Stomach (tissue), 9 donors: ENCODE data around the gene CMKLR1. TPM values are rescaled to one million over a fixed set of nuclear protein-coding genes. Genes with fewer than 3 reads are reported as not detected.

ENCODE experiments used
- DNase-seq, 2 donors: peaks; one replicate each; pipeline versions ENCODE4 v3.0.0 to v3.0.0-alpha.2; 2013 to 2019
- H3K27ac ChIP-seq, 5 donors: fragments of 200-600 bp in 4 of 5; sonication (generic) in 4 of 5; one replicate each; pipeline ENCODE4 v1.5.1; 2013 to 2019; ENCODE audit warnings: mild to moderate bottlenecking in 1 of 5, moderate library complexity in 1 of 5
- H3K27me3 ChIP-seq, 3 donors: fragments of 200-600 bp; sonication (generic); one replicate each; pipeline ENCODE4 v1.5.1; 2017 to 2019; ENCODE audit warnings: mixed run types in 1 of 3
- H3K36me3 ChIP-seq, 4 donors: fragments of 200-600 bp; sonication (generic); 1 replicate in 3 of 4; 2 replicates in 1 of 4; pipeline ENCODE4 v1.5.1; 2016 to 2019
- H3K4me1 ChIP-seq, 4 donors: fragments of 200-600 bp; sonication (generic); one replicate each; pipeline ENCODE4 v1.5.1; 2016 to 2019
- H3K4me3 ChIP-seq, 4 donors: fragments of 200-600 bp; sonication (generic) in 3 of 4; one replicate each; pipeline ENCODE4 v1.5.1; 2016 to 2019; ENCODE audit warnings: mild to moderate bottlenecking in 1 of 4
- H3K9me3 ChIP-seq, 4 donors: fragments of 200-600 bp; sonication (generic); one replicate each; pipeline ENCODE4 v1.5.1; 2016 to 2019
- EP300 ChIP-seq: sonication (generic); formaldehyde crosslinking; IDR thresholded peaks from one replicate; pipeline ENCODE4 v1.6.1; 2017; ENCODE audit warnings: antibody characterized with exemption
- POLR2A ChIP-seq, 4 donors: fragments of 450-650 bp; IDR thresholded peaks; one replicate each; pipeline ENCODE4 v1.6.1; 2016; ENCODE audit warnings: antibody characterized with exemption in 4 of 4, control low read depth in 2 of 4, mild to moderate bottlenecking in 1 of 4, moderate library complexity in 1 of 4
- POLR2AphosphoS5 ChIP-seq, 3 donors: sonication (generic); formaldehyde crosslinking; IDR thresholded peaks; one replicate each; pipeline ENCODE4 v1.6.1; 2016; ENCODE audit warnings: antibody characterized with exemption in 3 of 3
- WGBS, 5 donors: extraction: QIAGEN DNeasy Blood & Tissue Kit in 3 of 5; methylation state at CpG; one replicate each; pipeline versions ENCODE4 v1.1.5 to v1.1.7; 2013 to 2018; 5-methylcytosine and 5-hydroxymethylcytosine counted together
- intact Hi-C: fragments of 100-400 bp; cut with DNase I; formaldehyde crosslinking; loops from one replicate; pipeline ENCODE4 v1.15.1; 2023; ENCODE audit warnings: low total_unique reads
- polyA plus RNA-seq, 3 donors: library from polyadenylated mRNA; stranded (reverse); fragments of 200-250 nt; gene quantifications; one replicate each; pipeline ENCODE4 v1.2.3, GENCODE V29; 2013
- total RNA-seq, 5 donors: library from RNA; depleted of rRNA; stranded (reverse); fragments of >200 nt; gene quantifications; one replicate each; pipeline versions ENCODE4 v1.1.0 to v1.2.3, GENCODE V29; 2014 to 2016
- TF ChIP-seq, protein P1 (sequence below), 7 experiments: fragments of 450-650 bp in 4 of 7; fragments of 200-600 bp in 3 of 7; sonication (generic) in 3 of 7; IDR thresholded peaks; one replicate each; pipeline ENCODE4 v1.5.1; 2016 to 2019; ENCODE audit warnings: antibody characterized with exemption in 7 of 7, control low read depth in 2 of 7, mild to moderate bottlenecking in 1 of 7
- donor health status: healthy with polysubstance abuse.
- donor health status: Bipolar disorder and iron deficiency.
- donor health status: healthy.

Gene CMKLR1
- total and polyA plus RNA-seq, 8 donors: 0.45 to 46.1 (median 2.3) TPM

DNA sequence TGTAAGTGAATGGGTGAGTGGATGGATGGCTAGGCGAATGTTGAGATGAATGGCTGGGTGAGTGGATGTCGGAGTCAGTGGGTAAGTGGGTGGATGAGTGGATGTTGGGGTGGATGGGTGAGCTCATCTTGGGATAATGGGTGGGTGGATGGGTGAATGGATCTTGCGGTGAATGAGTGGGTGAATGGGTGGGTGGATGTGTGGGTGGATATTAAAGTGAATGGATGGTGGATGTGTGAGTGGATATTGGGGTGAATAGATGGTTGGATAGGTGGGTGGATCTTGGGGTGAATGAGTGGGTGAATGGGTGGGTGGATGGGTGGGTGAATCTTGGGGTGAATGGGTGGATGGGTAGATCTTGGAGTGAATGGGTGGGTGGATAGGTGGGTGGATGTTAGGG is 51.9 kb downstream of the CMKLR1 start:
- WGBS, 5 donors: 92 to 96% (median 93%) methylated on average over 3 of the region's 3 CpGs
- no peaks in the 10 kb centered on the region for H3K4me1 ChIP-seq

DNA sequence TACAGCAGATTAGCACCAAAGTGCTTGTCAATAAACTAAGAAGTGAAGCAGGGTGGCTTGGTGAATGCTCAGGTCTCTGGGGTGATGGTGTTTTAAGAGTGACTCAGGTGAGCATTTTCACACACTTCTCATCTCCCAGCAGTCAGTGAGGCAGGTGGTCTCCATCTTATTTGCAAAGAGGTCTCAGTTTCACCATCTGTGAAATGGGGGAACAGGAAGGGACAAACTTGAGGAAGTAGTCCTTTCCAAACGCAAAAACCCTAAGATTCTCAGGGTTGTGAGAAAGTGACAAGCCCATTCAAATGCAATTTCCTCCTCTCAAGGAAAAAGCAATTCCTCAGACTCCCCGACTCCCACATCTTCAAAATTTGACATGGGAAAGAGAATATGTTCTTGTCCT is 54.1 kb downstream of the CMKLR1 start:
- no peak overlapping the region for H3K27ac ChIP-seq
- DNase-seq: no peak
- no peaks in the 10 kb centered on the region for H3K9me3 ChIP-seq
- 45 to 56% (median 48%) methylated on average over 2 of the region's 2 CpGs for WGBS, 5 donors
- intact Hi-C loops: no loop called here
- no peak overlapping the region for H3K4me3 ChIP-seq
- no peak for TF ChIP-seq POLR2AphosphoS5 (IDR thresholded peaks at IDR 0.05)
- TF ChIP-seq POLR2A (IDR thresholded peaks at IDR 0.05): no peak
- TF ChIP-seq, protein P1, sequence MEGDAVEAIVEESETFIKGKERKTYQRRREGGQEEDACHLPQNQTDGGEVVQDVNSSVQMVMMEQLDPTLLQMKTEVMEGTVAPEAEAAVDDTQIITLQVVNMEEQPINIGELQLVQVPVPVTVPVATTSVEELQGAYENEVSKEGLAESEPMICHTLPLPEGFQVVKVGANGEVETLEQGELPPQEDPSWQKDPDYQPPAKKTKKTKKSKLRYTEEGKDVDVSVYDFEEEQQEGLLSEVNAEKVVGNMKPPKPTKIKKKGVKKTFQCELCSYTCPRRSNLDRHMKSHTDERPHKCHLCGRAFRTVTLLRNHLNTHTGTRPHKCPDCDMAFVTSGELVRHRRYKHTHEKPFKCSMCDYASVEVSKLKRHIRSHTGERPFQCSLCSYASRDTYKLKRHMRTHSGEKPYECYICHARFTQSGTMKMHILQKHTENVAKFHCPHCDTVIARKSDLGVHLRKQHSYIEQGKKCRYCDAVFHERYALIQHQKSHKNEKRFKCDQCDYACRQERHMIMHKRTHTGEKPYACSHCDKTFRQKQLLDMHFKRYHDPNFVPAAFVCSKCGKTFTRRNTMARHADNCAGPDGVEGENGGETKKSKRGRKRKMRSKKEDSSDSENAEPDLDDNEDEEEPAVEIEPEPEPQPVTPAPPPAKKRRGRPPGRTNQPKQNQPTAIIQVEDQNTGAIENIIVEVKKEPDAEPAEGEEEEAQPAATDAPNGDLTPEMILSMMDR (IDR thresholded peaks at IDR 0.05): no peak
- TF ChIP-seq EP300: no peak
- H3K4me1 ChIP-seq: no peaks in the 10 kb centered on the region
- H3K27me3 ChIP-seq: peaks cover 0 to 10% (median 6%) of the 10 kb centered on the region in 3 donors
- H3K36me3 ChIP-seq: no peaks in the 10 kb centered on the region

More for the DNA sequence above, 51.9 kb downstream of the CMKLR1 start:
- Histone ChIP-seq H3K27me3 (peaks cover 0 to 4% (median 3%) of the 10 kb centered on the region in 3 donors), H3K27ac (no peak overlapping the region), H3K4me3 (no peak overlapping the region), H3K9me3 (no peaks in the 10 kb centered on the region), H3K36me3 (peaks cover 0 to 11% (median 3%) of the 10 kb centered on the region in 4 donors)
- intact Hi-C loops: no loop called here
- no peak for DNase-seq
- TF ChIP-seq, protein P1 (IDR thresholded peaks at IDR 0.05): no peak
- TF ChIP-seq EP300 (no peak), POLR2AphosphoS5 (IDR thresholded peaks at IDR 0.05) (no peak)

DNA sequence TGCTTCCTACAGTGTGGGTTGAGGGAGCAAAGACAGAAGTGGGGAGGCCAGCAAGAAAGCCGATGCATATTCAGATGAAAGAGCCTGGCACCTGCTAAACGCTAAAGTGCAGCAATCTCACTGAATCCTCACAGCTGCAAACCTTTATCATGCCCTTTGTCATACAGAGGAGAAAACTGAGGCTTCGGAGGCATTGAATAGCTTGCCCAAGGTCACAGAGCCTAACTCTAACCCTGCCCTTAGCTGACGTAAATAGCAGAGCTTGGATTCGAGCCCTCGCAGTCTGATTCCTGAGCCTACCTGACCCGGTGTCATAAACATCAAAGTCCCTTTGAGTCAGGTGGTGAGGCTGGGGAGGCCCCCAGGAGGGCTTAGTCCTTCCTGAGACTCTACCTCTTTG is 54.9 kb downstream of the CMKLR1 start:
- intact Hi-C loops: no loop called here
- WGBS, 5 donors: 41 to 60% (median 55%) methylated on average over 5 to 7 of the region's 7 CpGs
- no peak for TF ChIP-seq POLR2AphosphoS5 (IDR thresholded peaks at IDR 0.05)
- no peak for TF ChIP-seq POLR2A (IDR thresholded peaks at IDR 0.05)
- TF ChIP-seq, protein P1 (IDR thresholded peaks at IDR 0.05): no peak
- TF ChIP-seq EP300: no peak
- Histone ChIP-seq H3K27ac (no peak overlapping the region), H3K4me3 (no peak overlapping the region), H3K4me1 (no peaks in the 10 kb centered on the region), H3K36me3 (no peaks in the 10 kb centered on the region), H3K9me3 (no peaks in the 10 kb centered on the region), H3K27me3 (peaks cover 0 to 10% (median 6%) of the 10 kb centered on the region in 3 donors)
- DNase-seq: no peak

GRCh38 chr12:108282676-108283075 is 56.4 kb downstream of the CMKLR1 start:
- no peaks in the 10 kb centered on the region for H3K9me3 ChIP-seq
- H3K36me3 ChIP-seq: no peaks in the 10 kb centered on the region
- intact Hi-C loops: no loop called here
- WGBS, 5 donors: 56 to 65% (median 63%) methylated on average over 3 of the region's 3 CpGs
- TF ChIP-seq POLR2AphosphoS5 (IDR thresholded peaks at IDR 0.05): no peak
- no peak for TF ChIP-seq POLR2A (IDR thresholded peaks at IDR 0.05)
- TF ChIP-seq, protein P1 (IDR thresholded peaks at IDR 0.05): no peak
- no peak for TF ChIP-seq EP300
- H3K27ac ChIP-seq: no peak overlapping the region
- DNase-seq: no peak
- H3K4me1 ChIP-seq: no peaks in the 10 kb centered on the region
- H3K4me3 ChIP-seq: no peak overlapping the region
- H3K27me3 ChIP-seq: peaks cover 0 to 10% (median 6%) of the 10 kb centered on the region in 3 donors
